CD4-positive, alpha-beta memory T cell (primary cell): ENCODE results near the gene ARL6. TPM values are rescaled to one million over a fixed set of nuclear protein-coding genes. Genes with fewer than 3 reads are reported as not detected.
"Not testable (repeated sequence)": the region's sequence is repeated elsewhere in the genome, so short reads cannot be mapped to it uniquely, and the experiment has no call there.

ENCODE experiments used
- CTCF ChIA-PET: fragments of 350-600 bp; sonication (Branson Sonifier 250); formaldehyde crosslinking; loops from one replicate; lab custom pipeline; 2021; ENCODE audit warnings: inconsistent platforms; ENCODE audit not compliant: partially characterized antibody; lab: Charles Lee
- POLR2A ChIA-PET: fragments of 350-600 bp; sonication (Branson Sonifier 250); formaldehyde crosslinking; loops from one replicate; lab custom pipeline; 2021; ENCODE audit not compliant: partially characterized antibody; lab: Charles Lee
- DNase-seq, 5 donors: peaks; one replicate each; pipeline versions ENCODE4 v3.0.0 to v3.0.0-alpha.2; 2020 to 2022; ENCODE audit warnings: mixed read lengths in 1 of 5
- H3K27ac ChIP-seq: one replicate; pipeline ENCODE4 v1.7.0; 2013; ENCODE audit warnings: low read depth, low read length
- H3K27me3 ChIP-seq: 2 replicates; pipeline ENCODE4 v1.7.0; 2013; ENCODE audit warnings: mild to moderate bottlenecking, low read length, moderate library complexity; ENCODE audit not compliant: insufficient read depth
- H3K36me3 ChIP-seq: 2 replicates; pipeline ENCODE4 v1.7.0; 2013; ENCODE audit warnings: mild to moderate bottlenecking, low read length, moderate library complexity; ENCODE audit not compliant: insufficient read depth
- H3K4me1 ChIP-seq: 2 replicates; pipeline ENCODE4 v1.7.0; 2013; ENCODE audit warnings: mild to moderate bottlenecking, low read length, moderate library complexity; ENCODE audit not compliant: insufficient read depth
- H3K4me3 ChIP-seq, 2 donors: one replicate each; pipeline ENCODE4 v1.7.0; 2013; ENCODE audit warnings: low read length in 2 of 2, mild to moderate bottlenecking in 1 of 2
- H3K9me3 ChIP-seq, 2 donors: one replicate each; pipeline ENCODE4 v1.7.0; 2013; ENCODE audit warnings: low read length in 2 of 2, control low read depth in 1 of 2; ENCODE audit not compliant: control insufficient read depth in 1 of 2
- H3K27ac Mint-ChIP-seq, 7 donors: one replicate each; pipeline ENCODE4 v1.8.0; 2020 to 2021; ENCODE audit warnings: mixed read lengths in 7 of 7, mild to moderate bottlenecking in 6 of 7, inconsistent platforms in 3 of 7, moderate library complexity in 3 of 7
- H3K27me3 Mint-ChIP-seq, 2 donors: one replicate each; pipeline ENCODE4 v1.8.0; 2020 to 2021; ENCODE audit warnings: mixed read lengths in 2 of 2
- H3K36me3 Mint-ChIP-seq, 2 donors: one replicate each; pipeline ENCODE4 v1.8.0; 2020 to 2021; ENCODE audit warnings: mixed read lengths in 2 of 2, inconsistent platforms in 1 of 2, mild to moderate bottlenecking in 1 of 2
- H3K4me1 Mint-ChIP-seq, 4 donors: one replicate each; pipeline ENCODE4 v1.8.0; 2020 to 2021; ENCODE audit warnings: mixed read lengths in 4 of 4, mild to moderate bottlenecking in 1 of 4
- H3K4me3 Mint-ChIP-seq, 8 donors: one replicate each; pipeline ENCODE4 v1.8.0; 2020 to 2021; ENCODE audit warnings: mixed read lengths in 8 of 8, mild to moderate bottlenecking in 7 of 8, moderate library complexity in 6 of 8, inconsistent platforms in 3 of 8
- H3K9me3 Mint-ChIP-seq, 8 donors: one replicate each; pipeline ENCODE4 v1.8.0; 2020 to 2021; ENCODE audit warnings: mixed read lengths in 8 of 8, mild to moderate bottlenecking in 5 of 8, inconsistent platforms in 3 of 8, moderate library complexity in 1 of 8
- intact Hi-C: fragments of 100-400 bp; cut with micrococcal nuclease; formaldehyde crosslinking; loops from one replicate; pipeline ENCODE4 v1.15.1; 2023
- polyA plus RNA-seq, 2 donors: library from polyadenylated mRNA; unstranded; fragments of 300-500 nt; fragmentation: Illumina TruSeq; gene quantifications; one replicate each; pipeline ENCODE4 v1.2.3, GENCODE V29; 2021
- total RNA-seq, 2 experiments: library from RNA; stranded (reverse); gene quantifications; one replicate each; pipeline ENCODE4 v1.2.3, GENCODE V29; 2021

ARL6 gene
- total and polyA plus RNA-seq, 4 experiments from 2014 or later: 3.7 to 6.4 (median 4.4) TPM

- intact Hi-C loops: no loop called here
- no peak overlapping the region for H3K4me3 Mint-ChIP-seq
- Histone ChIP-seq H3K27ac (no peak overlapping the region), H3K27me3 (no peaks in the 10 kb centered on the region), H3K9me3 (no peaks in the 10 kb centered on the region), H3K4me1 (peaks cover 7% of the 10 kb centered on the region), H3K4me3 (no peak overlapping the region), H3K36me3 (no peaks in the 10 kb centered on the region)
- ChIA-PET CTCF (interaction anchor here (0.9 kb wide), 1 partner anchor 14 kb away, joined by 3 read pairs; no protein-coding TSS in a partner anchor), POLR2A (no interaction called here)
- no peaks in the 10 kb centered on the region for H3K36me3 Mint-ChIP-seq
- peaks cover 7 to 28% (median 19%) of the 10 kb centered on the region in 4 donors for H3K4me1 Mint-ChIP-seq
- DNase-seq: no peak
- peaks cover 0 to 5% (median 0%) of the 10 kb centered on the region in 8 donors for H3K9me3 Mint-ChIP-seq
- H3K27me3 Mint-ChIP-seq: no peaks in the 10 kb centered on the region
- H3K27ac Mint-ChIP-seq: no peak overlapping the region
Measured at GRCh38 chr3:97827741-97828471, 63.3 kb downstream of the ARL6 start.

- Histone ChIP-seq H3K27me3 (no peaks in the 10 kb centered on the region), H3K4me3 (no peak overlapping the region), H3K9me3 (no peaks in the 10 kb centered on the region), H3K27ac (no peak overlapping the region), H3K4me1 (no peaks in the 10 kb centered on the region), H3K36me3 (no peaks in the 10 kb centered on the region)
- DNase-seq: no peak
- POLR2A ChIA-PET: no interaction called here
- no peaks in the 10 kb centered on the region for H3K27me3 Mint-ChIP-seq
- peak overlapping the region in 2 of 7 donors; percentile 17 to 31 for H3K27ac Mint-ChIP-seq
- peaks cover 0 to 17% (median 9%) of the 10 kb centered on the region in 4 donors for H3K4me1 Mint-ChIP-seq
- peaks cover 0 to 10% (median 0%) of the 10 kb centered on the region in 8 donors for H3K9me3 Mint-ChIP-seq
- intact Hi-C loops: no loop called here
- H3K4me3 Mint-ChIP-seq: no peak overlapping the region
- no peaks in the 10 kb centered on the region for H3K36me3 Mint-ChIP-seq
- CTCF ChIA-PET: interaction anchor here (1.1 to 1.2 kb wide), 2 partner anchors 8 to 9 kb away, joined by 3 to 4 read pairs; no protein-coding TSS in a partner anchor
Measured at GRCh38 chr3:97829198-97829597, 64.6 kb downstream of the ARL6 start.

GRCh38 chr3:97830638-97831037 lies 66.1 kb downstream of the ARL6 start:
- peak overlapping the region in 1 of 7 donors; percentile 66 for H3K27ac Mint-ChIP-seq
- H3K27ac ChIP-seq: no peak overlapping the region
- CTCF ChIA-PET: no interaction called here
- H3K4me3 Mint-ChIP-seq: no peak overlapping the region
- no peak for DNase-seq
- H3K4me3 ChIP-seq: no peak overlapping the region
- no peaks in the 10 kb centered on the region for H3K27me3 Mint-ChIP-seq
- H3K9me3 Mint-ChIP-seq: peaks cover 0 to 10% (median 0%) of the 10 kb centered on the region in 8 donors
- no peaks in the 10 kb centered on the region for H3K27me3 ChIP-seq
- H3K9me3 ChIP-seq: no peaks in the 10 kb centered on the region
- no peaks in the 10 kb centered on the region for H3K4me1 ChIP-seq
- peaks cover 0 to 7% (median 3%) of the 10 kb centered on the region in 4 donors for H3K4me1 Mint-ChIP-seq
- intact Hi-C loops: no loop called here
- H3K36me3 ChIP-seq: no peaks in the 10 kb centered on the region
- POLR2A ChIA-PET: no interaction called here
- no peaks in the 10 kb centered on the region for H3K36me3 Mint-ChIP-seq

GRCh38 chr3:97831140-97831539 lies 66.6 kb downstream of the ARL6 start:
- intact Hi-C loops: no loop called here
- ChIA-PET CTCF (no interaction called here), POLR2A (interaction anchor here (1.4 kb wide), 1 partner anchor 9 kb away, joined by 4 read pairs; the partner anchor contains the start of gene CRYBG3)
- Mint-ChIP-seq H3K36me3 (no peaks in the 10 kb centered on the region), H3K27me3 (no peaks in the 10 kb centered on the region), H3K4me1 (peaks cover 0 to 6% (median 3%) of the 10 kb centered on the region in 4 donors), H3K9me3 (peaks cover 0 to 10% (median 0%) of the 10 kb centered on the region in 8 donors), H3K27ac (peak overlapping the region in 1 of 7 donors; percentile 63), H3K4me3 (no peak overlapping the region)
- Histone ChIP-seq H3K36me3 (no peaks in the 10 kb centered on the region), H3K9me3 (no peaks in the 10 kb centered on the region), H3K27ac (no peak overlapping the region), H3K4me3 (no peak overlapping the region), H3K4me1 (no peaks in the 10 kb centered on the region), H3K27me3 (no peaks in the 10 kb centered on the region)
- no peak for DNase-seq

GRCh38 chr3:97833184-97833583 lies 68.6 kb downstream of the ARL6 start:
- intact Hi-C loops, H3K4me1 Mint-ChIP-seq, H3K9me3 Mint-ChIP-seq, CTCF ChIA-PET, H3K36me3 ChIP-seq, H3K27me3 ChIP-seq, DNase-seq, H3K4me3 ChIP-seq, H3K27me3 Mint-ChIP-seq, H3K4me1 ChIP-seq, POLR2A ChIA-PET, H3K4me3 Mint-ChIP-seq, H3K27ac ChIP-seq, H3K36me3 Mint-ChIP-seq, H3K27ac Mint-ChIP-seq, H3K9me3 ChIP-seq: not testable (repeated sequence)

GRCh38 chr3:97835761-97836160 lies 71.2 kb downstream of the ARL6 start:
- ChIA-PET POLR2A (interaction anchor here (1.1 kb wide), 1 partner anchor 14 kb away, joined by 4 read pairs; the partner anchor contains the start of gene CRYBG3), CTCF (no interaction called here)
- H3K27ac ChIP-seq: no peak overlapping the region
- H3K4me3 Mint-ChIP-seq: no peak overlapping the region
- intact Hi-C loops: no loop called here
- no peak overlapping the region for H3K4me3 ChIP-seq
- H3K36me3 ChIP-seq: no peaks in the 10 kb centered on the region
- peaks cover 0 to 9% (median 3%) of the 10 kb centered on the region in 4 donors for H3K4me1 Mint-ChIP-seq
- no peaks in the 10 kb centered on the region for H3K9me3 ChIP-seq
- no peak overlapping the region for H3K27ac Mint-ChIP-seq
- H3K27me3 ChIP-seq: no peaks in the 10 kb centered on the region
- H3K36me3 Mint-ChIP-seq: no peaks in the 10 kb centered on the region
- no peaks in the 10 kb centered on the region for H3K27me3 Mint-ChIP-seq
- DNase-seq: no peak
- H3K4me1 ChIP-seq: no peaks in the 10 kb centered on the region
- peaks cover 0 to 10% (median 0%) of the 10 kb centered on the region in 8 donors for H3K9me3 Mint-ChIP-seq

GRCh38 chr3:97838393-97838792 lies 73.8 kb downstream of the ARL6 start:
- H3K36me3 Mint-ChIP-seq: no peaks in the 10 kb centered on the region
- H3K4me1 Mint-ChIP-seq: peaks cover 0 to 9% (median 2%) of the 10 kb centered on the region in 4 donors
- no peaks in the 10 kb centered on the region for H3K4me1 ChIP-seq
- no peaks in the 10 kb centered on the region for H3K27me3 Mint-ChIP-seq
- intact Hi-C loops: no loop called here
- H3K27me3 ChIP-seq: no peaks in the 10 kb centered on the region
- H3K36me3 ChIP-seq: no peaks in the 10 kb centered on the region
- H3K27ac Mint-ChIP-seq: no peak overlapping the region
- peaks cover 0 to under 1% (median 0%) of the 10 kb centered on the region in 8 donors for H3K9me3 Mint-ChIP-seq
- H3K4me3 Mint-ChIP-seq: no peak overlapping the region
- H3K4me3 ChIP-seq: no peak overlapping the region
- no peaks in the 10 kb centered on the region for H3K9me3 ChIP-seq
- no peak overlapping the region for H3K27ac ChIP-seq
- CTCF ChIA-PET: interaction anchor here (0.8 to 1.9 kb wide), 3 partner anchors 8 to 15 kb away, joined by 3 to 5 read pairs (median 4); no protein-coding TSS in a partner anchor
- no peak for DNase-seq
- POLR2A ChIA-PET: no interaction called here
